Melanocyte of skin (primary cell): ENCODE results near the gene NMRAL1. TPM values are rescaled to one million over a fixed set of nuclear protein-coding genes. Genes with fewer than 3 reads are reported as not detected.

ENCODE experiments used
- small RNA-seq, 2 donors: library from RNA; depleted of rRNA; stranded (forward); fragments of <200 nt; gene quantifications; one replicate each; pipeline ENCODE3, GENCODE V24; 2012
- total RNA-seq, 2 donors: library from RNA; depleted of rRNA; stranded (reverse); fragments of >200 nt; gene quantifications; 2 replicates each; pipeline ENCODE4 v1.2.3, GENCODE V29; 2012

NMRAL1 gene
- 100 to 1,000 TPM; 100 to 119 TPM for total RNA-seq

GRCh38 chr16:4474192-4474961, at the start of gene NMRAL1:
NMRAL1 (minus strand) TSS chr16:4474625; CDS start chr16:4474132, 493 bp downstream.

DNA sequence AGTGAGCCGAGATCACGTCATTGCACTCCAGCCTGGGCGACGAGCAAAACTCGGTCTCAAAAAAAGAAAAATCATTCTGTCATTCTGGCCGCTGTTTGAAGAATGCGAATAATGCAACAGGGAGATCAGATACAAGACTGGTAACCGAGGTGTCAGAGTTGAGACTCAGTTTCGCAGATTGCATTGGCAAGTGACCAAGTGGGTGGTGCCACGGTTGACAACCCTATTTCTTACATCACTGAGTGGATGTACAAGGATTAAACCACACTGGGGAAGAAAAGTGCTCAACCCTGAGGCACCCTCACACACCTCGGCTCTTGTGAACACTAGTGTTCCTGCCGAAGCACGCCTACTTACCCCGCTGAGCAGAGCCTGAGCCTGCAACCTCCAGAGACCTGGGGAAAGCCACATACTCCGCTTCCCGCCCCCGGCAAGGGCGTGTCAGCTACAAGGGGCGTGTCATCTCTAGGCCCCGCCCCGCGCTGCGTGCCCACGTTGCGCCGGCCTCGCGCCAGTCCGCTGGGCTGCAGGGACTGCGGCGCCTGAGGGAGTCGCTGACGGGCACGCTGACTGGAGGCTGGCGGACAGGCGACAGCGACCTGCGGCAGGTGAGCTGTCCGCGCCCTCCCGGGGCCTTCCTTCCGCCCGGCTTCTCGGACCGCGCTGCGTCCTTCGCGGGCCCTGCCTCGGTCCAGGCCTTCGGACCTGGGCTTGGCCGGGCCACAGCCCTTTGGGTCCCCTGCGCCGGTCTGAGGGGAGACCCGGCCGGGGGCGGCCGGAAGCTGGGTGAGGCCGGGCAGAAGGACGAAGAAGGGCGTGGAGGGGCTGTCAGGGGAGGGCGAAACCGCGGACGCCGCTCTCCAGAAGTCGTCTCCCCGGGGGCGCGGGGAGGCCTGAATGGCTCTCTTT, 1.7 kb upstream of the NMRAL1 start, which contains the start of gene HMOX2:
Gene HMOX2 (plus strand): TSS at position 519 of the 909 bp plus-strand sequence. CDS start 29,127 bp downstream, outside the sequence.

GRCh38 chr16:4425378-4426020, 48.9 kb downstream of the NMRAL1 start, which contains the start of gene DNAJA3:
DNAJA3 (plus strand) TSS chr16:4425868; CDS start chr16:4425882, 14 bp downstream.

GRCh38 chr16:4416200-4417032, 58.0 kb downstream of the NMRAL1 start, which contains the start of gene CORO7:
CORO7 (minus strand) TSS chr16:4416596; CDS start chr16:4416518, 78 bp downstream.

Small RNAs within 50 kb of the gene (small RNA-seq; reads per million reads assigned to genes)
- 0 reads per million in 2 donors for gene AC012676.2

Other genes starting within 250 kb of the NMRAL1 start
- not detected for gene SRL, start 232.5 kb downstream of the NMRAL1 start, total RNA-seq
- 10 to 100 TPM in 1 of 2 donors, 1 to 10 TPM in 1; 5.9 to 16.7 TPM for gene TFAP4, start 201.6 kb downstream of the NMRAL1 start, total RNA-seq
- under 1 TPM; 0.33 to 0.34 TPM for gene GLIS2, start 158.6 kb downstream of the NMRAL1 start, total RNA-seq
- 10 to 100 TPM; 31.7 to 43.0 TPM for gene PAM16, start 123.3 kb downstream of the NMRAL1 start, total RNA-seq
- gene VASN, start 102.8 kb downstream of the NMRAL1 start, total RNA-seq, result 10 to 100 TPM in 1 of 2 donors, 1 to 10 TPM in 1; 7.3 to 28.9 TPM
- gene CORO7, start 58.0 kb downstream of the NMRAL1 start, total RNA-seq, result 10 to 100 TPM; 34.3 to 37.5 TPM
- gene DNAJA3, start 48.8 kb downstream of the NMRAL1 start, total RNA-seq, result 10 to 100 TPM; 42.7 to 73.6 TPM
- 100 to 1,000 TPM in 1 of 2 donors, 10 to 100 TPM in 1; 60.6 to 105 TPM for gene HMOX2, start 1.8 kb upstream of the NMRAL1 start, total RNA-seq
- gene CDIP1, start 64.1 kb upstream of the NMRAL1 start, total RNA-seq, result 10 to 100 TPM in 1 of 2 donors, 1 to 10 TPM in 1; 8.7 to 14.1 TPM
- not detected for gene C16orf96, start 81.7 kb upstream of the NMRAL1 start, total RNA-seq
- gene UBALD1, start 140.3 kb upstream of the NMRAL1 start, total RNA-seq, result 10 to 100 TPM in 1 of 2 donors, 1 to 10 TPM in 1; 6.5 to 13.0 TPM
- 10 to 100 TPM; 49.0 to 76.4 TPM for gene MGRN1, start 150.2 kb upstream of the NMRAL1 start, total RNA-seq
- 10 to 100 TPM; 21.3 TPM for gene NUDT16L1, start 218.9 kb upstream of the NMRAL1 start, total RNA-seq